OCI-M2 (cell line): ENCODE data around the gene FAM174C.
"Not testable (repeated sequence)": the region's sequence is repeated elsewhere in the genome, so short reads cannot be mapped to it uniquely, and the experiment has no call there.

Source experiments
- DNase-seq: peaks from one replicate; lab custom pipeline; 2025; ENCODE audit not compliant: unreplicated experiment; lab: John Stamatoyannopoulos, UW

Gene FAM174C

DNA sequence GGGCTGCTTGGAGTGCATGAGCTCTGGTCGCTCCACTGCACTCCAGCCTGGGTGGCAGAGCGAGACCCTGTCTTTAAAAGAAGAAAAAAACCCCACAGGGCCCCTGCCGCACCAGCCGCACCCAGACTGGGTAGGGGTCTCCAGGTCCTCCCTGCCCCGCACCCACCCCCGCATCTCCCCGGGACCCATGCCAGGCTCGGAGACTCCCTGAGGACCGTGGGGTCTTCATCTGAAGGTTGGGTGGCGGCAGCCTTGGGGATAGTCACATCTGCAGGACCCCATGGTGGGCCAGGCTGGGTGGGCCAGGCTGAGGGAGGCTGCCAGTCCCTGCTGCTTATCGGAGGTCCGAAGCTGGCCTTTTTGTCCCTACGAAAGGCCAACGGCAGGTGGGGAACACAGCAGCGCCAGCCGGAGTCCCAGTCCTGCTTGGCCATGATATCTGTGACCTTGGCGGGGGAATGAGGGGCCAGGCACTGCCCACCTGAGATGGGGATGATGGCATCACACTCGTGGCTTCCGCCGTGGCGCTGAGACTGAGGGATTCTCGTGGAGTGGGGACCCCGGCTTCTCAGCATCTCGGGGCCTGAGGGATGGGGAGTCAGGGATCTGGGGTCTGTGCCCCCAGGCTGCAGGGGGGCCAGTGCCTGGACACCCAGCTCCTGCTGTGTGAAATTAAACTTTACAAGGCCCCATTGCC lies 21.4 kb downstream of the FAM174C start:
- DNase-seq: no peak

GRCh38 chr19:1298235-1298634 lies 22.9 kb downstream of the FAM174C start:
- DNase-seq: no peak

DNA sequence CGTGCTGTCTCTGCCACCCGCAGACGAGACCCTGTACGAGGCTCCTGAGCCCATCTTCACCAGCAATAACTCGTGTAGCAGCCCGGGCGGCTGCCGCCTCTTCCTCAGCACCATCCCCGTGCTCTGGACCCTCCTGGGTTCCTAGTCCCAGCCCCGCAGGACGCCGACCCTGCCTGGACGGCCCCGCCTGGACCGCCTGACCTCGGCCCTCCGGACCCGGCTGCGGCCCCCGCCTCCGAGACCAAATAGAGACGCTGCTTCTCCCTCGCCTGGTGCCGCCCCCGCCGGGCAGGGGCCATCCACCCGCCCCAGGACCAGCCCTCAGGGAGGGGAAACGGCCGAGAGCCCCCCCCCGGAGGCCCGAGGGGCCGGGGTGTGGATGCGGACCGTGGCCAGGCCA lies 24.5 kb downstream of the FAM174C start:
- DNase-seq: no peak

DNA sequence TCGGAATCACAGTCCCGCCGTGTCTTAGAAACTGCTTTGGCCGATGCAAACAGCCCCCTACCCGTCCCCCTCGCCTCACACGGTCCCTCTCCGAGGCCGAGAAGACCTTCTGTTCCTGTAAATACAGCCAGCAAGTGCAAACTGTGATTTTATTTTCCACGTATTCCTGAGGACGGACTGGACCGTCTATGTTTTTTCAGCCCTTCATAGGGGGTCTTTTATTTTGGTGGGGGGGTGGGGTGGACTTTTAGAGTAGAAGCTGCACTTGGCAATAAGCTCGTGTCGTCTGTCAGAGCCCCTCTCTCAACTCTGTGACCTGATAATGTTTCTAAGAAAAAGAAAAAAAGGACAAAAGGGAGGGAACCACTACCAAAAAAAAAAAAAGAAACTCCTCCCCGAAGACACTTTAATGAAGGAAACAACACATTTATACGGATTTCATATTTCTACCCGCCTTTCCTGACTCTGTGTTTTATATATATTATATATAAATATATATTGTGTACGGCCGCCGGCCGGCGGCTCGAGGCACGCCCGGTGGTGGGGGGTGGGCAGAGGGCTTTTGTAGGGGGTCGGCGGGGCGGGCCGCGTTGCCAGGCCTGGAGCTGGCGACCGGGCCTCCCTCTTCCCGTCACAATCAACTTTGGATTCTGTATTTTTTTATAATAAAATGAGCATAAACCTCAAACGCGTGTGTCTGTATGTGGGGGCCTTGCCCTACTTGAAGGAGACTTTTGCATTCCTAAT lies 25.6 kb downstream of the FAM174C start:
- DNase-seq: no peak

DNA sequence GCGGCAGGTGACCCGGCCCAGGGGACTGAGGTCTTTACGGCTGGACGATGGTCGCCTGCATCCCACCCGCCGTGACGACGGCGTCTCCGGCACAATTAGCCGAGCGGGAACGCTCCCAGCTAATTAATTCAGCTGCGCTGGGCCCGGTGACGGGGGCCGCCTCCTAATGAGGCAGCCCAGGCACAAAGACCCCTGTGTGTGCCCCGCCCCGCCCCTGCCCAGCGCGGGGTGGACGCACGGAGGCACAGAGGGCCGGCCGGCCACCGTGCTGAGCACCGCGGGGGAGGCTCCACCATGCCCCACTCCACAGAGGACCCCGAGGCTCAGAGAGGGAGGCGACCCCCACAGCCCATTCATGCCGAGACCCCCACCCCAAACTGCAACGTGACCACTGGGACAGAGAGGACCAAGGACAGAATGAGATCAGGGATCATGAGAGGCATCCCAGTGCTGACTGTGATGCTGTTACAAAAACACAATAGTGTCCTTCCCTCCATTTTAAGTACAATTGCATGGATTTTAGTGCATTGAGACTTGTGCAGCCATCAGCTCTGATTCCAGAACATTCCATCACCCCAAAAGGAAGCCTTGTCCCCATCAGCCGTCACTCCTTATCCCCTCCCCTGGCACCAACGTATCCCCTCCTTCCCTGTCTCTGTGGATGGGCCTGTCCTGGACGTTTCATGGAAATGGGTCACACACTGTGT lies 27.4 kb downstream of the FAM174C start:
- no peak for DNase-seq

DNA sequence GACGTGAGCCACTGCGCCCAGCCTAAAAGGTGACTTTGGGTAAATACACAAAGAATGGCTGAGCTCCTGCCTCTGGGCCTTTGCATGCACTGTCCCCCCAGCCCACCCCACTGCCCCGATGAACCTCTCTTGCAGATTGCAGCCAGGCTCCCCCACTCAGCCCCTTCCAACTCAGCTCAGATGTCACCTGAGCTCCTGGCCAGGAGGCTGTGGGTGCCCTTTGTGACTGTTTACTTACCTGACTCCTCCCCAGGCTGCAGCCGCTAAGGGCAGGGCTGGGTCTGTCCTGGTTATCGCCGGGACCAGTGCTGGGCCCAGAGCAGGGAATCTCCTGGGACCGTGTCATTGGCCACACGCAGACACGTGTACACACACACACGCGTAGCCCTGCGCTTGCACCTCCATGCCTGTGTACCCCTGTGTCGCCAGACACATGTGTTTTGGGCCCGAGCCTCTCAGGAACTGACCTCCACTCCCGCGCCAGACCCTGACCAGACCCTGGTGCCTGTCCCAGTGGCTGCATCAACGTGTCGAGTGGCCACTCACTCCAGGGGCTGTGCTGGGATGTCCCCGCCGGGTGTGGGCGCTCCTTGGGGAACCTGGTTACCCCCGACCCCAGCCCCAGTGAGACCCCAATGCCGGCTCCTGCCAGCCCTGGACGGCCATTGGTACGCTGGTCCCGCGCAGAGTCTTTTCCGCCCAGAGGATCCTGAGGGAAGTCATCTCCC lies 29.0 kb downstream of the FAM174C start:
- no peak for DNase-seq

DNA sequence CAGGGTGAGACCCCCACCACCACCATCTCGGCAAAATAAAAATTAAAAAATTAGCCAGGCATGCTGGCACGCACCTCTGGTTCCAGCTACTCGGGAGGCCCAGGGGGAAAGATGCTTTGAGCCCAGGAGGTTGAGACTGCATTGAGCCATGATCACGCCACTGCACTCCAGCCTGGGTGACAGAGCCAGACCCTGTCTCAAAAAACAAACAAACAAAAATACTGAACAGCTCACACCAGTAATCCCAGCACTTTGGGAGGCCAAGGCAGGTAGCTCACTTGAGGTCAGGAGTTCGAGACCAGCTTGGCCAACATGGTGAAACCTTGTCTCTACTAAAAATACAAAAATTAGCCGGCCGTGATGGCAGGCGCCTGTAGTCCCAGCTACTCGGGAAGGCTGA lies 30.0 kb downstream of the FAM174C start:
- not testable (repeated sequence) for DNase-seq

DNA sequence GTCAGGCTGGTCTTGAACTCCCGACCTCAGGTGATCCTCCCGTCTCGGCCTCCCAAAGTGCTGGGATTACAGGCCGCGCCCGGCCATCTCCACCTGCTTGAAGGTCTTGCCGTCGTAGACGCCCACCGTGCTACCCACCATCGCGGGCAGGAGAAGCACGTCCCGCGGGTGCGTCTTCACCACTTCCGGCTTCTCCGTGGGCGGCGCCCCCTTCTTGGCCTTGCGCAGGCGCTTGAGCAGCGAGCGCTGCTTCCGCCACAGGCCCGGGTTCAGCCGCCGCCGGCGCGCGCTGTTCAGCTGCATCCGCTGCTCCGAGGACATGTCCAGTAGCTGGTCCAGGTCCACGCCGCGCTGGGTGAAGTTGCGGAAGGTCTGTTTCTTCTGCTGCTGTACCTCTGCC lies 32.0 kb downstream of the FAM174C start:
- no peak for DNase-seq

- no peak for DNase-seq
These were observed 32.5 kb downstream of the FAM174C start for GRCh38 chr19:1307755-1308303.

DNA sequence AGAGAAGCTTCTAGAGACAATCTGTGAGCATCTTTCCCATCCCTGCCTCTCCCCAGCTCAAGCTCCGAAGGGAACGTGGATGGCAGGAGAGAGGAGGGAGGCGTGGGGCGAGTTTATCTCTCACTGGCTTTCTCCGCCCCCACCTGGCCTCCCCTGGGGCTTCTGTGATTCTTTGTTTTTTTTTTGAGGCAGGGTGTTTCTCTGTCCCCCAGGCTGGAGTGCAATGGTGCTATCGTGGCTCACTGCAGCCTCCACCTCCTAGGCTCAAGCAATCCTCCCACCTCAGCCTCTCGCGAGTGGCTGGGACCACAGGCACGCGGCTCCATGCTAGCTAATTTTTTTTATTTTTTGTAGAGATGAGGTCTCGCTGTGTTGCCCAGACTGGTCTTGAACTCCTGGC lies 33.4 kb downstream of the FAM174C start:
- no peak for DNase-seq

- DNase-seq: no peak
These were observed 34.9 kb downstream of the FAM174C start for GRCh38 chr19:1309977-1310852.

GRCh38 chr19:1310853-1311180 lies 35.5 kb downstream of the FAM174C start:
- no peak for DNase-seq

GRCh38 chr19:1311543-1312091 lies 36.3 kb downstream of the FAM174C start:
- DNase-seq: no peak

DNA sequence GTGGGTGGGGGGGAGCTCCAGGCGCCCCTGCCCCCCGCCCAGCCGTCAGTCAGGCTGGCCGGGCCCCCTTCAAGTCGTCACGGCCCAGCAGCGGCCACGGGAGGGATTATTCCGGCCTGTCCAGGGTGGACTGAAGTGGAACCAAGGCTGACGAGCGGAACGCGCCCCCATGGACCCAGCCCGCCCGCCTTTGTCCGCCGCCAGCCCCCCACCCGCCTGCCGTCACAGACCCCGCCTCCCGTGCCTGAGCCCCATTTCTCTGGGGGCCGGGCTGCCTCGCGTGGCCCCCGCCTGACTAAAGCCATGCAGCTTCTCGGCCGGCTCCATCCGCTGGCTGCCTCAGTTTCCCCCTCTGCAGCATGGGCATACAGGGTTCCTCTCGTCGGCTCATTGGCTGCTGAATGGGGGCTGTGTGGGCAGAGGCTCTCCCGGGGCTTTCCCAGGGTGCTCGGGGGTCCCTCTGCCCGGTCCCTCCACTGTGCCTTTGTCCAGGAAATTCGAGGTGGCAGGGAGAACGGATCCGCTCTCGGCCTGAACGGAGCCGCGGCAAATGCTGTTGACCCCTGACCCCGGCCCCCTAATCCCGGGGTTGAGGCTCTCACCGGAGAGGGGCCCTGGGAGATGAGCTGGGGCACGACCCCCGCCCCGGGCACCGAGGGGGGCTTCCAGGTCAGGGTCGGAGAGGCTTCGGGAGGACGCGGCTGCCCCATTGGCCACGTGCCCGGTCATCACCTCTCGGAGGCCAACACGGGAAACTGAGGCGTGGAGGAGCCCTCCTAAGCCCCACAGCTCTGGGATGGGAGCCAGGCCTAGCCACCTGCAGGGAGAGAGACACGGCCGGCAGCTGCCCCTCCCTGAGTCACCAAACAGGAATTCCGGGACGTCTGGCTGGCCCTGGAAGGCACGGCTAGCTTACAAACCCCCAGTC lies 37.7 kb downstream of the FAM174C start:
- no peak for DNase-seq

DNA sequence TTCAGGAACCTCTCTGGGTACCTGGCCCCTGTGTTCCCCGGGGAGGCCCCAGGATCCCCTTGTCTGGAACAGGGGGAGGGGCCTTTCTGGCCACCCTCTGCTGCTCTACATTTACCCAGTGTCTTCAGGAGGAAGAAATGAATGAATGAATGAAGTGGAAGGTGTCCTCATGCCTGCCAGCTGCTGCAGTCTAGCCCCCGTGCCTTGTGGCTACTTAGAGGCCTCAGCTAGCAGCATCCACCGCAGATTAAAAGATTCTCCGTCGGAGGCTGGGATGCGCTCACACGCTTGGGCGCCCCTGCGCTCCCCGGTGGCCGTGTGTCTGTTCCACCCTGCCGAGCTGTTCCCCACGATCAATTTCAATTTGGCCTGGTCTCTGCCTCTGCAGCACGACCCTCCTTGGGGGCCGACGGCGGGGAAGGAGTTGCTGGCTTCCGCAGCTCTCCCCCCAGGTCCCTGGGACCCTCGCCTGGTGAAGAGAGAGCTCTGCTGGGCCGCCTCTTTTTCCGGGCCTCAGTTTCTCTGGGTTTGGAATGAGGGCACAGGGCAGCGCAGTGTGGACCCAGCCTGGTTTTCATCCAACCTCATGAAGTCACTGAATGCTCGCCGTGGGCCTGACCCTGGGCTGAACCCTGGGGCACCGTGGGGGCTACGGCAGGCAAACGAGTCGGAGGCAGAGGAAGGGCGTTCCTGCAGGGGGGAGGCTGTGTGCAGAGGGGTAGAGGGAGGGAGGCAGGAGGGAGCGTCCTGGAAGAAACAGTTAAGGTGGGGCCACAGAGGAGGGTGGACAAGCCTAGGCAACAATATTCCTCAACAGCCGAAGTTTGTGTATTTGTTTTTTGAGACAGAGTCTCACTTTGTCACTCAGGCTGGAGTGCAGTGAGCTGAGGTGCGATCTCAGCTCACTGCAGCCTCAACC lies 38.6 kb downstream of the FAM174C start:
- no peak for DNase-seq

- DNase-seq: no peak
These were observed 40.3 kb downstream of the FAM174C start for GRCh38 chr19:1315470-1316166.

DNA sequence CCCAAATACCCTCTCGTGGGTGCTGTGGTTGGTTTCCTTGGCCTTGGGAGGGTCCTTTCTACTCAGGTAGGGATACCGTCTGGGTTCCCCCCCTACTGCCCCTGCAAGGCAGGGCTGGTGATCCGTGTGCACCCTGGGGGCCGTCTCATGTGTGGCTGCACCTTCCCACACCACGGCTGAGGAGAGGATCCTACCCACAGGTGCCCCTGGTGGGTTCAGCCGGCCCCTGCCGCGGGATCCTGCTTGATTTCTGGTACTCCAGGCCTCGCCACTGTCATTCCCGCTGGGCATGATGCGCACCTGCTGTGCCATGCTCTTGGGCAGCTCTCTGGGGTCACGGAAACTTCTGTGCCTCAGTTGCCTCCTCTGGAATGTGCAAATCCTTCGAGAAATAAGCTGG lies 41.1 kb downstream of the FAM174C start:
- DNase-seq: no peak
